Ovary (tissue), 9 donors: ENCODE data around the gene NDUFA6. TPM values are rescaled to one million over a fixed set of nuclear protein-coding genes. Genes with fewer than 3 reads are reported as not detected.
A peak's percentile ranks its signal among the peaks of the same experiment; 100 is the strongest.

Experiments
- DNase-seq, 5 donors: peaks; one replicate each; pipeline ENCODE4 v3.0.0-alpha.2; 2019 to 2020
- H3K27ac ChIP-seq, 2 donors: fragments of 200-600 bp; one replicate each; pipeline versions ENCODE4 v1.5.1 to v1.8.0; 2019 to 2022
- H3K27me3 ChIP-seq: fragments of 200-600 bp; one replicate; pipeline ENCODE4 v1.8.0; 2022
- H3K36me3 ChIP-seq: fragments of 200-600 bp; sonication (generic); one replicate; pipeline ENCODE4 v1.5.1; 2019
- H3K4me1 ChIP-seq: one replicate; pipeline ENCODE4 v1.8.1; 2013; ENCODE audit warnings: mild to moderate bottlenecking, moderate library complexity; ENCODE audit not compliant: insufficient read depth
- H3K4me3 ChIP-seq: fragments of 200-600 bp; sonication (generic); one replicate; pipeline ENCODE4 v1.5.1; 2017
- H3K9me3 ChIP-seq, 2 donors: fragments of 200-600 bp in 1 of 2; sonication (generic) in 1 of 2; one replicate each; pipeline versions ENCODE4 v1.5.1 to v1.8.1; 2013 to 2019; ENCODE audit warnings: mild to moderate bottlenecking in 1 of 2, moderate library complexity in 1 of 2
- EP300 ChIP-seq: sonication (generic); formaldehyde crosslinking; IDR thresholded peaks from one replicate; pipeline ENCODE4 v1.6.1; 2017; ENCODE audit warnings: antibody characterized with exemption
- POLR2A ChIP-seq: fragments of 450-650 bp; IDR thresholded peaks from one replicate; pipeline ENCODE4 v1.6.1; 2017; ENCODE audit warnings: antibody characterized with exemption, mild to moderate bottlenecking, moderate library complexity
- WGBS, 3 donors: extraction: QIAGEN DNeasy Blood & Tissue Kit in 1 of 3; methylation state at CpG; one replicate each; pipeline versions ENCODE4 v1.1.5 to v1.1.7; 2013 to 2017; 5-methylcytosine and 5-hydroxymethylcytosine counted together
- intact Hi-C, 4 donors: fragments of 100-400 bp; cut with DNase I; formaldehyde crosslinking; loops; one replicate each; pipeline versions ENCODE4 v1.11.0 to v1.15.1; 2022 to 2023
- polyA plus RNA-seq, 2 donors: library from polyadenylated mRNA; stranded (reverse); fragments of 200-250 nt in 1 of 2; fragments of 350-450 nt in 1 of 2; fragmentation: Illumina TruSeq in 1 of 2; extraction: RNeasy Lipid Tissue Mini Kit (QIAGEN cat#74804) in 1 of 2; gene quantifications; one replicate each; pipeline ENCODE4 v1.2.3, GENCODE V29; 2013 to 2014
- total RNA-seq, 7 donors: library from RNA; depleted of rRNA in 2 of 7; stranded (reverse); fragments of >200 nt in 2 of 7; fragmentation: NEBNext Ultra II Directional in 3 of 7; extraction: Animal tissue kit (Norgen Biotek cat#: 25700) in 3 of 7; gene quantifications; one replicate each; pipeline versions ENCODE4 v1.1.0 to v1.2.4, GENCODE V29; 2016 to 2023
- TF ChIP-seq, protein P1 (sequence below), 3 donors: fragments of 450-650 bp in 2 of 3; fragments of 200-600 bp in 1 of 3; IDR thresholded peaks; one replicate each; pipeline versions ENCODE4 v1.5.1 to v1.8.0; 2016 to 2022; ENCODE audit warnings: antibody characterized with exemption in 3 of 3, mild to moderate bottlenecking in 1 of 3
- donor health status: DM: no; HTN: no; CAD: no; lungs with moderate emphysema.
- donor health status: DM: no; HTN: no; CAD: no.
- donor health status: Bipolar disorder and iron deficiency.
- donor health status: DM: yes; HTN: yes; CAD: no.
- donor health status: DM: no; HTN: no; CAD: no.
- donor health status: DM: yes; HTN: yes; CAD: no.

The NDUFA6 gene
- total and polyA plus RNA-seq, 9 donors, result 28.3 to 82.8 (median 47.6) TPM

DNA sequence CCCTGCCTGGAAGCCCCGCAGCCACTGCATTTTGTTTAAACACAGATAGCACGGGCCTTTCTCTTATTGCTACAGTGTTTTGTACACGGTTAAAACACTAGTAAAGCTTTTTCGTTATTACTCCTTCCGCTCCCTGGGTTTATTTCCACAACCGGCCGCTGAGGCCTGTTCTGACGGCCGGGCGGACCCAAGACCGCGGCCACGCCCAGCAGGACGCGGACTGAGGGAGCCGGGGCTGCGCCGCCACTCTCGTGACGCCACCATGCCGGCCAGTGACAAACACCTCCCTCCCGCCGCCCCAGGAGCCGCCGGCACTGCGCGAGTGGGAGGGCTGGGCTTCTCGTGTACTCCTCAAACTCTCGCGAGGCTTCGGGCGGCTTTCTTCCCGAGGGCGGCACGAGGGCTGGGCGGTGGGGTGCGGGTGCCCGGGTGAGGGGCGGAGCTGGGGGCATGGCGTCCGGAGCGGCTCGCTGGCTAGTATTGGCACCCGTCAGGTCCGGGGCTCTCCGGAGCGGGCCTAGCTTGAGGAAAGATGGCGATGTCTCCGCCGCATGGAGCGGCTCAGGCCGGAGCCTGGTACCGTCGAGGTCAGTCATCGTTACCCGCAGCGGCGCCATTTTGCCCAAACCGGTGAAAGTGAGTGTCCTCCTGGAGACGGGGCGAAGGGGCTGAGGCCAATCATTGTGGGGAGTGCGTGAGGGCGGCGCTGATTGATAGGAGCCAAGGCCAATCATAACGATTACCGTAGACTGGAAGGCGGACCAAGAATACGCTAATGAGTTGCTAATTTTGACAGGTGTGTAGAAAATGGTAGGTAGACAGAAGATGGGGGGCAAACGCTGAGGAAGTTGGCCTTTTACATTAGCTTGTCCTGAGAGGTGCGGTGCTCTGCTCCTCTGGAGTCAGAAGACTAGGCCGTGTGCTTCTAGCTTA, 11.0 kb downstream of the NDUFA6 start, which contains the start of gene SMDT1:
SMDT1 (plus strand) TSS at position 382 of the 933 bp plus-strand sequence; CDS start at position 451, 69 bp downstream.
- intact Hi-C loops, result no loop called here
- Histone ChIP-seq H3K36me3 (no peaks in the 10 kb centered on the region), H3K27me3 (no peaks in the 10 kb centered on the region), H3K4me1 (peaks cover 3% of the 10 kb centered on the region), H3K4me3 (peak within 1 kb of the TSS; percentile 80), H3K27ac (peak within 1 kb of the TSS; percentile 87 to 99), H3K9me3 (no peaks in the 10 kb centered on the region)
- 0 to 1% (median 0%) methylated on average over 48 to 71 of the region's 71 CpGs for WGBS, 3 donors
- TF ChIP-seq, protein P1, sequence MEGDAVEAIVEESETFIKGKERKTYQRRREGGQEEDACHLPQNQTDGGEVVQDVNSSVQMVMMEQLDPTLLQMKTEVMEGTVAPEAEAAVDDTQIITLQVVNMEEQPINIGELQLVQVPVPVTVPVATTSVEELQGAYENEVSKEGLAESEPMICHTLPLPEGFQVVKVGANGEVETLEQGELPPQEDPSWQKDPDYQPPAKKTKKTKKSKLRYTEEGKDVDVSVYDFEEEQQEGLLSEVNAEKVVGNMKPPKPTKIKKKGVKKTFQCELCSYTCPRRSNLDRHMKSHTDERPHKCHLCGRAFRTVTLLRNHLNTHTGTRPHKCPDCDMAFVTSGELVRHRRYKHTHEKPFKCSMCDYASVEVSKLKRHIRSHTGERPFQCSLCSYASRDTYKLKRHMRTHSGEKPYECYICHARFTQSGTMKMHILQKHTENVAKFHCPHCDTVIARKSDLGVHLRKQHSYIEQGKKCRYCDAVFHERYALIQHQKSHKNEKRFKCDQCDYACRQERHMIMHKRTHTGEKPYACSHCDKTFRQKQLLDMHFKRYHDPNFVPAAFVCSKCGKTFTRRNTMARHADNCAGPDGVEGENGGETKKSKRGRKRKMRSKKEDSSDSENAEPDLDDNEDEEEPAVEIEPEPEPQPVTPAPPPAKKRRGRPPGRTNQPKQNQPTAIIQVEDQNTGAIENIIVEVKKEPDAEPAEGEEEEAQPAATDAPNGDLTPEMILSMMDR (IDR thresholded peaks at IDR 0.05), result peak in 1 of 3 donors; percentile 4
- TF ChIP-seq POLR2A, result peak; percentile 96
- TF ChIP-seq EP300, result no peak
- peak; percentile 98 to 99 (median 99) for DNase-seq

DNA sequence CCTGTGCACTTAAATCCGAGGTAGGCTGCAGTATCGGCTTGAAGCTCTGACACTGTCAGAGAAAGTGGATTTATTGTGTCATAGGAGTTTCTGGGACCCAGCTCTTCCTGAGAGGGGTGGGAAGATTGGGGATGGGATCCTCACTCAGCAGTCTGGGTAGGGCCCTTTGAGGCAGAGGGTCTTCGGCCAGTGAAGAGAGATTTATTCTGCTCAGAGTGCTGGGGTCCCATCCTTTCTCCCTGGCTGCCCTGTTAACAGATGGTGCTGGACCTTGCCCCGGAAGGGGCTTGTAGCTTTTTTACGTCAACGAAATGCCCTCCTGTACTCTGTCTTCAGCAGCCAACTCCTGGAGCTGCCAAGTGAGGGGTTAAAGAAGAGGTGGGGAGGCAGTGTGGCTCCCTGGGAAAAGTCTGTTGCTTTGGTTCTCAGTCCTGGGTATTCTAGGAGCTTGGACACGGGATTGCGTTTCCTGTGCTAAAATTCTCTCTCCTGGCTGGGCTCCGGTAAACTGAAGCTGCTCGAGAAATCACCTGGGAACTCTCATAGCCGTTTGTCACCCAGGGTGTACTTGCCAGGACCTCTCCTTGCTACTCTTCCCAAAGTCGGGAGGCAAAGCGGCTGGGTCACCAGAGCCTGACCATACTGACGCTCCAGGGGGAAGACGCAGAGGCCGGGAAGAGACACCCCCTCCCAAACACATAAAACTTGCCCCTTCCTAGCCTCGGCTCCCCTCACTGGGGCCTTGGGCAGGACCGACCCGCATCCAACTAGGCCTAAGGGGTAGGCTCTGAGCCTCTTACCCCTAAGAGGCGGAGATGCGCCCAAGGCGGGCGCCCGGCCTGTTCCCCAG, 11.9 kb downstream of the NDUFA6 start:
- H3K27ac ChIP-seq, result peak overlapping the region; percentile 87 to 99
- TF ChIP-seq, protein P1 (IDR thresholded peaks at IDR 0.05), result peak in 1 of 3 donors; percentile 19
- no peak for TF ChIP-seq EP300
- peak in 2 of 5 donors; percentile 59 to 64 for DNase-seq
- peak overlapping the region; percentile 80 for H3K4me3 ChIP-seq
- no peaks in the 10 kb centered on the region for H3K36me3 ChIP-seq
- H3K9me3 ChIP-seq, result no peaks in the 10 kb centered on the region
- intact Hi-C loops, result no loop called here
- WGBS, 3 donors, result 15 to 19% (median 17%) methylated on average over 22 to 24 of the region's 24 CpGs
- H3K4me1 ChIP-seq, result peaks cover 6% of the 10 kb centered on the region
- H3K27me3 ChIP-seq, result no peaks in the 10 kb centered on the region

DNA sequence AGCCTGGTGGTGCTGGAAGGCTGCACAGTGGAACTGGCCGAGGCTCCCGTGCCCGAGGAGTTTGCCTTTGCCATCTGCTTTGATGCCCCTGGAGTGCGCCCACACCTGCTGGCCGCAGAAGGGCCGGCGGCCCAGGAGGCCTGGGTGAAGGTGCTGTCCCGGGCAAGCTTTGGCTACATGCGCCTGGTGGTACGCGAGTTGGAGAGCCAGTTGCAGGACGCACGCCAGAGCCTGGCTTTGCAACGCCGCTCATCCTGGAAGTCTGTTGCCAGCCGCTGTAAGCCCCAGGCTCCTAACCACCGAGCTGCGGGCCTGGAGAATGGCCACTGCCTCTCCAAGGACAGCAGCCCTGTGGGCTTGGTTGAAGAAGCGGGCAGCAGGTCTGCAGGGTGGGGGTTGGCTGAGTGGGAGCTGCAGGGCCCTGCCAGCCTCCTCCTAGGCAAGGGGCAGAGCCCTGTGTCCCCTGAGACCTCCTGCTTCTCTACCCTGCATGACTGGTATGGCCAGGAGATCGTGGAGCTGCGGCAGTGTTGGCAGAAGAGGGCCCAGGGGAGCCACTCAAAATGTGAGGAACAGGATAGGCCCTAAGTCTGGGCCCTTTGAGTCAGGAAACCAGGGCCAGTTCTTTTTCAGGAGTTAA, 13.0 kb downstream of the NDUFA6 start:
- intact Hi-C loops, result no loop called here
- WGBS, 3 donors, result 84 to 93% (median 89%) methylated on average over 14 to 21 of the region's 21 CpGs
- no peaks in the 10 kb centered on the region for H3K36me3 ChIP-seq
- no peak overlapping the region for H3K4me3 ChIP-seq
- H3K4me1 ChIP-seq, result peaks cover 7% of the 10 kb centered on the region
- peak overlapping the region; percentile 87 to 99 for H3K27ac ChIP-seq
- H3K9me3 ChIP-seq, result no peaks in the 10 kb centered on the region
- H3K27me3 ChIP-seq, result no peaks in the 10 kb centered on the region
- TF ChIP-seq, protein P1 (IDR thresholded peaks at IDR 0.05), result no peak
- TF ChIP-seq POLR2A, result no peak
- no peak for TF ChIP-seq EP300
- peak in 3 of 5 donors; percentile 27 to 53 (median 52) for DNase-seq
